HG02884 (cell line): ENCODE measurements around the gene NLRP11.
"Not testable (repeated sequence)": the region's sequence is repeated elsewhere in the genome, so short reads cannot be mapped to it uniquely, and the experiment has no call there.

ENCODE experiments used
- ATAC-seq: cut with Tn5 transposase; IDR thresholded peaks from one replicate; pipeline ENCODE4 v1.9.1; 2021; ENCODE audit warnings: mild to moderate bottlenecking, moderate library complexity; ENCODE audit not compliant: unreplicated experiment

NLRP11 gene

GRCh38 chr19:55781112-55781511 lies 50.7 kb downstream of the NLRP11 start:
- ATAC-seq: no peak

GRCh38 chr19:55778331-55778730 lies 53.5 kb downstream of the NLRP11 start:
- ATAC-seq: no peak

- no peak for ATAC-seq
Observed at GRCh38 chr19:55777528-55777927, 54.3 kb downstream of the NLRP11 start.

GRCh38 chr19:55769632-55770031 lies 62.2 kb downstream of the NLRP11 start:
- not testable (repeated sequence) for ATAC-seq

- not testable (repeated sequence) for ATAC-seq
Observed at GRCh38 chr19:55768818-55769217, 63.0 kb downstream of the NLRP11 start, which contains the start of gene RFPL4AL1. Gene RFPL4AL1, plus strand, starts transcription at chr19:55769118. Its CDS starts 2,687 bp downstream, at chr19:55771805.

- no peak for ATAC-seq
Observed at GRCh38 chr19:55766466-55766865, 65.3 kb downstream of the NLRP11 start.

- not testable (repeated sequence) for ATAC-seq
Observed at GRCh38 chr19:55758797-55759196, 73.0 kb downstream of the NLRP11 start, which contains the start of gene RFPL4A. Gene RFPL4A, plus strand, starts transcription at chr19:55759097. Its CDS starts 2,704 bp downstream, at chr19:55761801.

GRCh38 chr19:55756808-55757207 lies 75.0 kb downstream of the NLRP11 start:
- not testable (repeated sequence) for ATAC-seq

- no peak for ATAC-seq
Observed at GRCh38 chr19:55753401-55753800, 78.4 kb downstream of the NLRP11 start.

- no peak for ATAC-seq
Observed at GRCh38 chr19:55750715-55751114, 81.1 kb downstream of the NLRP11 start.

GRCh38 chr19:55738302-55738701 lies 93.5 kb downstream of the NLRP11 start, which contains the start of gene NLRP9:
Gene NLRP9, minus strand, starts transcription at chr19:55738402. Its CDS starts 28 bp downstream, at chr19:55738374.
- ATAC-seq: no peak
